GM15510 (cell line): Measurements from ENCODE around the gene CIAO1.

Source experiments
- POLR2A ChIP-seq: IDR thresholded peaks from 3 replicates; pipeline ENCODE4 v1.6.1; 2011; ENCODE audit warnings: borderline replicate concordance; ENCODE audit not compliant: insufficient read length; ENCODE audit errors: extremely low read depth

CIAO1 gene

GRCh38 chr2:96264086-96264485 lies 1.9 kb upstream of the CIAO1 start:
- TF ChIP-seq POLR2A, result no peak

DNA sequence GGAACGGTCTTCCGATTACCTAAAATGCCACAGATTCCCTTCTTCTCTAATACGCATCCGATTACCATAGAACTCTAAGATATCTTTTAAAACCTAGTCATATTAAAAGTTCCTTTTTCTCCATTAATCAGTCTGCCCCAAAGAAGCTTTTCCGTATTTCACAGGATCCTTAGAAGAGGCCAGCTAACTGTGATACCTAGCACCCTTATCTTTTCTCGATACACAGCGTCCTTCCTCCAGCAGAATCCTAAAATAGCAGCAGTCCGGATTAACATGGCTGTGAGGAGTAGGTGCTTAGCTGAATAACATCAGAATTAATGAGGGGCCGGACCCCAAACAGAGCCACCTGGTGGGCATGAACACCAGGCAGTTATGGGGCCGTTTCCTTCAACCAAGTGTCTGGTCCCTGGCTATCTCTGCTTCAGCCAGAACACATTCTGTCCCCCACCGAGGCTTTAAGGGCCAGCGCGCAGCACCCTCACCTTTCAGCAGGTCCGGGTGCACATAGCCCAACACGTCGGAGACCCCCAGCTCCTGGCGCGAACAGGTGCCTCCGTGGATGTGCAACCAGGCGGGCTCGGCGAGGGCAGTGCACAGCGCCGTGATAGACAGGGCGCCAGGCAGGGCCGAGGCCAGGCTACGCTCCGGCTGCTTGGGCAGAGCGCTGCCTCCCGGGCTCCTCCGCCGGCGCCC lies 1.2 kb upstream of the CIAO1 start:
- TF ChIP-seq POLR2A, result no peak

DNA sequence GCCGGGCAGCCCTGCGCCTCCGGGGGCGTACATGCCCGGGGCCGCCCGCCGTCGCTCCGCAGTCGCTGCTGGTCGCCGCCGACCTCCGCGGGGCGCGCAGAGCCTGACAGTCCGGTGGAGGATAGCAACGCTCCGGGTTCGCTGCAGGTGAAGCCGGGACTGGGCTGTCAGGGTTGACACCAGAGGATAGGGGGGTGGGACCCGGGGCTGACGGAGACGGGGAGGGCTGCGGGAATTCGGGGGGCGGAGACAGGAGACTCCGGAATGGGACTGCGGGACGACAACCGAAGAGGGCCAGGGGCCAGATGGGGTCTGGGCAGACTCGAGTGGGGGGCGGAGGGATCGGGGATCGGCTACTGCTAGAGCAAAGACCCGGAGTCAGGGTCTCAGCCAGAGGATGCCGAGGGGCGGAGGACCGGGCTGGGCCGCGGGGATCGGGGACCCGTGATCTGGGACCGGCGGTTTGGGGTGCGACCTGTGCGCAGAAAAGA lies 631 bp upstream of the CIAO1 start:
- no peak for TF ChIP-seq POLR2A

GRCh38 chr2:96267159-96267971 lies 1.3 kb downstream of the CIAO1 start:
- TF ChIP-seq POLR2A, result no peak

DNA sequence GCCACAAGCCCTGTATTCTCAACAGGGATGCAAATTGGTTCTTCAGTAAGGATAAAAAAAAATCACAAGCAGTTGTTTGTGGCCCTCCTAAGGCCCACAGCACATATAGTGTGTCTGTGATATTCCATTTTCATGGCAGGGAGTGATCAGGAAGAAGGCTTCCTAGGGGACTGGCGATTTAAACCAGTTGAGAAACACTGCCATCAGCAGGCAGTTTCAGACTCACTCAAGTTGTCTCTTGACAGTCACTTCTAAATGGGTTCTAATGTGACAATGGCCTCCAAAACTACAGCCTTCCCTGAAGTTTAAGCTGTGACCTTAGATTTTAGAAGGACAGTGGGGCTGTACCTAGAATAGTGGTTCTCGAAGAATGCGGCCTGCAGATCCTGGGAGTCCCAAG lies 6.0 kb downstream of the CIAO1 start:
- no peak for TF ChIP-seq POLR2A

- TF ChIP-seq POLR2A, result no peak
Observed at GRCh38 chr2:96273763-96274162, 7.7 kb downstream of the CIAO1 start.

GRCh38 chr2:96274355-96275056 lies 8.5 kb downstream of the CIAO1 start:
- TF ChIP-seq POLR2A, result no peak

DNA sequence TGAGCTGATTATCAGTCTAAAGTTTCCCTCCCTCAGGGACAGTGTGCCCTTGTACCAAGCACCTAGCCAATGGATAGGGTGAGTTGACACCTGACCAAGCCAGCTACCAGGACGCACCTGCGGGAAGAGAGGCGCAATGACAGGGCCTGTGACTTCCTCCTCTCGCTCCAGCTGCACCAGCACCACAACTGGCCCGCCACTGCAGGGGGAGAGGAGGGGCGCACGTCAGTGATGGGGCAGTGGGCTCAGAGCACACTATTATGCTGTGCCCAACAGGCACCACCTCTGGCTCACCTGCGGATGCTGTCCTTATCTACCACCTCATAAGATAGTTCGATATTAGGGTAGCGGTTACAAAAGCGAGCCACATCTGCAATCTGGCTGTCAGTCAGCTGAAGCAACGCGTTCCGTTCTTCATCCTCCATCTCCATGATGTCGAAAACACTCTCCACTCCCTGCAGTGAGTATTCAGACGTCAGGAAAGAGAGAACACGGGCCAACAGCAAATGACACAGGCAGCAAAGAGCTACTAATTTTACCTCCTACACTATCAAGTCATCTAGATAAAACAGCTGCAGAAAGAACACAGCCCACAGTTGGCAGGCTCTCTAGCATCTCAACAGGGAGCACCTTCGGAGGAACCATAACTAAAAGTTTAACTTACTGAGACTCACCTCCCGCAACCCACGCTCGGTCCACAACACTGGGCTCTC lies 10.9 kb downstream of the CIAO1 start:
- no peak for TF ChIP-seq POLR2A

DNA sequence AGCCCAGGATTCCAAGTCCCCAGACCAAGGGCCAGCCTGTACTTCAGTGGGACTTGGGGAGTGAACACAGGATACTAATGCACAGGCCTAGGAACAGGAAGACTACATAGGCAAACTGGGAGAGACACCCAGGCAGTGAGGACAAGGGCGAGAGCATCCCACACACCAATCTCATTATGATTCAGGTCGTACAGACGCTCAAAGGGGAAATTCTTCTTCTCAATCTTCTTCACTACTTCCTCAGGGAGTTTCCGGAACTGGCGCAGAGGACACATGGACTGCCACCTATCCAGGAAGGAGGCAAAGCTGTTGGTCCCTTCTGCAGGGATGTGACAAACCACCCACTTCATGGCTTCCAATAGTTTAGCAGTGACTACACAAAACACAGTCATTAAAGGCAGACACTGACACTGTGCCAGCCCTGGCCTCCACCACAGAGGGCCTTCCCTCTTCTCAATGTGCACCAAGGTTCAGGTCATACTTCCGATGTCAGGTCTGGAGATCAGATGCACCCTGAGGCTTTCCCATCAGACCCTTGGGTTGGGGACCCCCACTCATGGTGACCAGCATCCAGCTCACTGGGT lies 21.3 kb downstream of the CIAO1 start:
- TF ChIP-seq POLR2A, result no peak

- TF ChIP-seq POLR2A, result no peak
Observed at GRCh38 chr2:96291751-96292150, 25.7 kb downstream of the CIAO1 start.

DNA sequence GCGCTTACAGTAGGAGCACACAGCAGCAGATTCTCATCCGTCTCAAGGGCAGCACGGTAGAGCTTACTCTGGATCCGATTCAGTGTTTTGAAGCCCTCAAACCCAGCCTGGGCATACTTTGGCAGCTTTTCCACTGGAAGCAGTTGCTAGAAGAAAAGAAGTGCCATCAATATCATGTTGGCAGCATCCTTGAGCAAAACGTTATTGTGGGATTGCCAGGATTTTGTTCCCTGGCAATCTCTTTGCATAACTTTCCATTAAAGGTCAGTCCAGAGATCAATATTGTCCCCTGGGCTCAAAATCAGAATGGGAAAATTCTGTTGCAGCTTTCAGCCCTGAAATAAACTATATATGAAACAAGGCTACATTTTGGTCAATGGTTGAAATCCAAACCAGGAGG lies 30.9 kb downstream of the CIAO1 start:
- TF ChIP-seq POLR2A, result no peak

DNA sequence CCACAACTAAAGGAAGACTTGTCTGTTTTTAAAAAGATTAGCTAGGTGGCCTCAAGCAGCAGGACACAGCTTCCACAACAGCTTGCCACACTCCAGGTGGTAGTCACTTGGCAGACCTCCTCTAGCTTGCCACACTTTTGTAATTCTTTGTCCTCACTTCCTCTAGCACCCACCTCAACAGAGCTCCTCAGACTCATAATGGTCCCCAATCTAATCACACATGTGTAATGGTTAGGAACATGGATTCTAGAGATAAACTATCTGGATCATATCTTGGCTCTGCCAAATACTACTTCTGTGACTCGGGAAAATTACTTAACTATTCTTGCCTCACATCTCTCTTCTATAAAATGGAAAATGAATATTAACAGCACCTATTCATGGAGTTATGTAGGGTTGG lies 35.8 kb downstream of the CIAO1 start:
- TF ChIP-seq POLR2A, result no peak

GRCh38 chr2:96304606-96305005 lies 38.6 kb downstream of the CIAO1 start:
- no peak for TF ChIP-seq POLR2A
